Activated CD4-positive, alpha-beta memory T cell treated with anti-CD3 and anti-CD28 coated beads for 36 hours (primary cell): ENCODE measurements around the gene NVL. TPM values are rescaled to one million over a fixed set of nuclear protein-coding genes. Genes with fewer than 3 reads are reported as not detected.

Experiments
- CTCF ChIA-PET: fragments of 350-600 bp; sonication (Branson Sonifier 250); formaldehyde crosslinking; loops from one replicate; lab custom pipeline; 2021; ENCODE audit warnings: antibody characterized with exemption, inconsistent platforms; lab: Charles Lee
- POLR2A ChIA-PET: fragments of 350-600 bp; sonication (Branson Sonifier 250); formaldehyde crosslinking; loops from one replicate; lab custom pipeline; 2021; ENCODE audit warnings: antibody characterized with exemption; lab: Charles Lee
- DNase-seq: peaks from one replicate; pipeline ENCODE4 v3.0.0-alpha.2; 2020
- H3K27ac Mint-ChIP-seq: one replicate; pipeline ENCODE4 v1.8.0; 2021; ENCODE audit warnings: mixed read lengths
- H3K27me3 Mint-ChIP-seq: one replicate; pipeline ENCODE4 v1.8.0; 2021; ENCODE audit warnings: mixed read lengths
- H3K36me3 Mint-ChIP-seq: one replicate; pipeline ENCODE4 v1.8.0; 2021; ENCODE audit warnings: mixed read lengths
- H3K4me1 Mint-ChIP-seq: one replicate; pipeline ENCODE4 v1.8.0; 2021; ENCODE audit warnings: low read depth, mixed read lengths
- H3K4me3 Mint-ChIP-seq: one replicate; pipeline ENCODE4 v1.8.0; 2021; ENCODE audit warnings: mild to moderate bottlenecking, mixed read lengths
- H3K9me3 Mint-ChIP-seq: one replicate; pipeline ENCODE4 v1.8.0; 2021; ENCODE audit warnings: mixed read lengths
- intact Hi-C: fragments of 100-400 bp; cut with micrococcal nuclease; formaldehyde crosslinking; loops from one replicate; pipeline ENCODE4 v1.15.1; 2023
- total RNA-seq, 2 experiments: library from RNA; stranded (reverse); gene quantifications; one replicate each; pipeline ENCODE4 v1.2.3, GENCODE V29; 2021

Gene NVL
- total RNA-seq, 2 experiments from 2014 or later = 32.5 to 38.0 TPM

DNA sequence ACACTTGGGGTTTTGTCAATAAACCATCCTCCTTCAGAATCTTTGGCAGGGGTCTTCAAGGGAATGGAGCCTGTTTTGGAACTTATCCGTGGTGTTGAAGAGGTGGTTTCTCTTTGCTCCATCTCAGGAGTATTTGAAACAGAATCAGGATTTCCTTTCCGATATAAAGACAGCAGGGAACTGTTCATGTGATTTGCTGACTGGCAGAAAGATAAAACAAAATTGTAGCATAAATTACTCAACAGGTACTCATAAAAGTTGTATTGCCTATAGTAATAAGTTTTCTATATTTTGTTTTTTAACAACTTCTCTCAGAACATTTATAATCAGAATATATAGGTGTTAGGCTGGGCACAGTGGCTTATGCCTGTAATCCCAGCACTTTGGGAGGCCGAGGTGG, 21.9 kb downstream of the NVL start:
- intact Hi-C loops = no loop called here
- peaks cover 40% of the 10 kb centered on the region for H3K36me3 Mint-ChIP-seq
- ChIA-PET POLR2A (no interaction called here), CTCF (no interaction called here)
- H3K27me3 Mint-ChIP-seq = no peaks in the 10 kb centered on the region
- no peaks in the 10 kb centered on the region for H3K4me1 Mint-ChIP-seq
- DNase-seq = no peak
- H3K4me3 Mint-ChIP-seq = no peak overlapping the region
- H3K9me3 Mint-ChIP-seq = no peaks in the 10 kb centered on the region
- no peak overlapping the region for H3K27ac Mint-ChIP-seq

DNA sequence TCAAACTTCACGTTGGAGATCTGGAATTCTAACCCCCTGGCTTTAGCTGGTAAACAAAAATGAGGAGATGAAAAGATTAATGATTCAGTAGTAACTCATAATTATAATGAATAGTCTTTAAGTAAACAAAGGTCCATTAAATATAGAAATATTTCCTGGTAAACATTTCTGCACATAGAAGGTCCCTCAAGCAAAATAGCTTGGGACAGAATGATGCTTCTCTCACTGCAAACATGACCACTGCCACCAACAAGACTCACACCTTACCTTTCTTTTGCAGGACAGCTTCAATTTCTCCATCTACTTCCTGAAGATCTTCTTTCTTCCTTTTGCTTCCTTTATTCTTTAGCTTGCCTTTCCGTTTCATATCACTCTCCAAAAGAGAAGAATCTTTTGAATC, 25.2 kb downstream of the NVL start:
- POLR2A ChIA-PET = no interaction called here
- Mint-ChIP-seq H3K27me3 (no peaks in the 10 kb centered on the region), H3K4me3 (no peak overlapping the region), H3K9me3 (no peaks in the 10 kb centered on the region), H3K4me1 (no peaks in the 10 kb centered on the region), H3K27ac (no peak overlapping the region), H3K36me3 (peaks cover 49% of the 10 kb centered on the region)
- no peak for DNase-seq
- CTCF ChIA-PET = interaction anchor here (0.6 kb wide), 1 partner anchor 14 kb away, joined by 3 read pairs; no protein-coding TSS in a partner anchor
- intact Hi-C loops = no loop called here

DNA sequence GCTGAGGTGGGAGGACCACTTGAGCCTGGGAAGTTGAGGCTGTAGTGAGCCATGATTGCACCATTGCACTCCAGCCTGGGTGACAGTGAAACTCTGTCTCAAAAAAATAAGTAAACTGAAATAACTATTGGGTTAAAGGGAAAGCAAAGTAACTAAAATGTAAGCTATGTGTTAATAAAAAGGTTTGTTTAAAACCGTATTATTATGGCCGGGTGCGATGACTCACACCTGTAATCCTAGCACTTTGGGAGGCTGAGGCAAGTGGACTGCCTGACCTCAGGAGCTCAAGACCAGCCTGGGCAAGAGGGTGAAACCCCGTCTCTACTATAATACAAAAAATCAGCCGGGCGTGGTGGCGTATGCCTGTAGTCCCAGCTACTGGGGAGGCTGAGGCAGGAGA, 27.0 kb downstream of the NVL start:
- POLR2A ChIA-PET = no interaction called here
- H3K9me3 Mint-ChIP-seq = no peaks in the 10 kb centered on the region
- H3K36me3 Mint-ChIP-seq = peaks cover 55% of the 10 kb centered on the region
- H3K4me1 Mint-ChIP-seq = no peaks in the 10 kb centered on the region
- no peak for DNase-seq
- CTCF ChIA-PET = no interaction called here
- intact Hi-C loops = no loop called here
- H3K4me3 Mint-ChIP-seq = no peak overlapping the region
- H3K27me3 Mint-ChIP-seq = no peaks in the 10 kb centered on the region
- H3K27ac Mint-ChIP-seq = no peak overlapping the region

DNA sequence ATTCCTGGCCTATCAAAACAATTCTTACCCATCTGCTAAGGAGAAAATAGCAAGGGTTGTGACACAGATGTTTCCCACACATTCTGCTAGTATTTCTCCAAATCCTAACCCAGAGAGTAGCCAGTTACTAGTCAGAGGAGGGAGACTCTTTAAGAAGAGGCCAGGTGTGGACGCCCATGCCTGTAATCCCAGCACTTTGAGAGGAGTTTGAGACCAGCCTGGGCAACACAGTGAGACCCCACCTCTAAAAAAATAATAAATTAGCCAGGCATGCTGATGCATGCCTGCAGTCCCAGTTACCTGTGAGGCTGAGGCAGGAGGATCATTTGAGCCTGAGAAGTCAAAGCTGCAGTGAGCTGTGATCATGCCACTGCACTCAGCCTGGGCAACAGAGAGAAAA, 28.6 kb downstream of the NVL start:
- Mint-ChIP-seq H3K27me3 (no peaks in the 10 kb centered on the region), H3K27ac (no peak overlapping the region), H3K9me3 (no peaks in the 10 kb centered on the region), H3K36me3 (peaks cover 46% of the 10 kb centered on the region), H3K4me3 (no peak overlapping the region), H3K4me1 (no peaks in the 10 kb centered on the region)
- POLR2A ChIA-PET = no interaction called here
- intact Hi-C loops = no loop called here
- CTCF ChIA-PET = no interaction called here
- DNase-seq = no peak

DNA sequence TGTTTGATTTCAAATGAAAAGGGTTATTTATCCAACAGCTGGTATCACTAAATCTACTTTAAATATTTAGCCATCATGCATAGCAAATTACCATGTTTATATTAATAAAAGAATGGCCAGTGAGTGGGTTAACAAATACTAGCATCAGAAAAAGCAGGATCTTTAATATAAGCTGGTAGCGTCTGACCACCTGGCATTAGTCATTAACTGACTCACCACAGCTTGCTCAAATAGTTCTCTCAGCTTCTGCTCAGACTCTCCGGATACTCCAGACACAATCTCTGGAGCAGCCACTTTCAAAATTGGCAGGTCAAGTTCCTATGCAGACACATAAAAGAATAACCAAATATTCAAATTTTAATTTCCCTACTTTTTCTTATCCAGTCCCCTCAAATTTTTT, 29.6 kb downstream of the NVL start:
- peaks cover 39% of the 10 kb centered on the region for H3K36me3 Mint-ChIP-seq
- no peak for DNase-seq
- POLR2A ChIA-PET = no interaction called here
- CTCF ChIA-PET = no interaction called here
- no peaks in the 10 kb centered on the region for H3K9me3 Mint-ChIP-seq
- no peaks in the 10 kb centered on the region for H3K4me1 Mint-ChIP-seq
- no peaks in the 10 kb centered on the region for H3K27me3 Mint-ChIP-seq
- intact Hi-C loops = no loop called here
- H3K4me3 Mint-ChIP-seq = no peak overlapping the region
- H3K27ac Mint-ChIP-seq = no peak overlapping the region

DNA sequence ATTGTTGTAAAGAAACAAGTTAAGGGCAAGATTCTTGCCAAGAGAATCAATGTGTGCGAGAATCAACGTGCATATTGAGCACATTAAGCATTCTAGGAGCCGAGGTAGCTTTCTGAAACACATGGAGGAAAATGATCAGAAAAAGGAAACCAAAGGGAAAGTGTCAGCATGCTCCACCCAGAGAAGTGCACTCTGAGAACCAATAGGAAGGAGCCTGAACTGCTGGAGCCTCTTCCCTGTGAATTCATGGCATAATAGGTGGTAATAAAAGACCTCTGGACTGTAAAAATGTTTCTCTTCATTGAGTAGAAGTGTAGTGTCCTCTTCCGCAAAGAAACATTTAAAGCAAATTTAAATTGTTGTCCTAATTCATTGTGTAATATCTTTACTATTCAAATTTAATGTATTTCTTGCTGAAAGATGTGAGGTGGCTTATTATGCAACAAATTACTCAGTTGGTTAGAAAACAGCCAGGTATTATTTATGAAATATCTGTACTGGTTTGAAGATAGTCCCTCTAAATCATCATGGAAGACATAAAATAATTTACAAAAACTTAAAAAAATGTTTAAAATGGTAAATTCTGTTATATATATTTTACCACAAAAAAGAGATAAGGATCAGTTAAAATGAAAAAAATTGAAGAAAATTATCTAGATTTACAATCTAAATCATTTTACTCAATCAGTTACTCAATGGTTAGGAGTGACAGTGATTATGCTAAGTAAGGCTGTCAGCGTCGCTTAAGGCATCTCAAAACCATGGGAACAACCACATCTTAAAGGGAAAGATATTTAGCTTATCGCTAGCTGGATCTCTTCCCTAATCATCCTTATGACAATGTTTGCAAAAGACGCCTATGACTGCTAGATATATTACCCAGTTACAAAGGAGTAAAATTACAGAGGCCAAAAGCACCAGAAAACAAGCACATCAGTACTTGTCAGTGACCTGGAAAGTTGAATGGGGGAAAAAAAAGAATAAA, 31.3 kb downstream of the NVL start:
- CTCF ChIA-PET = no interaction called here
- no peak for DNase-seq

DNA sequence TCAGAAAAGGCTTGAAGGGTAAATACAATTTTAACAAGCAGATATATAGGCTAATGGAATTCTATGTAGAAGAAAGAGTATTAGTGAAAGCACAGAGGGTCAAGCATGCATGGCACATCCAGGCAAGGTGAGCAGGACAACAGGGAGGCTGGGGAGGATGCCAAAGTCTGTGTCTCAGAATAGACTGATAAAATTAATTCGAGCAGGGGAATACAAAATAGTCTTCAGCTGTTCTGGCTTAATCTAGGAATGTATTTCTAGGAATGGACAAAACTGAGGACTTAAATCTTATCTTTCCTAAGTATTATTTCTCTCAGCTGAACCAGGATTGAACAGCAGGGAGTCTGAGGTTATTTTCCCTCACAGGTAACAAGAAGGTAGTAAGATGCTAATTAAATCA, 35.2 kb downstream of the NVL start:
- H3K4me1 Mint-ChIP-seq = no peaks in the 10 kb centered on the region
- peaks cover 28% of the 10 kb centered on the region for H3K36me3 Mint-ChIP-seq
- ChIA-PET POLR2A (no interaction called here), CTCF (no interaction called here)
- H3K4me3 Mint-ChIP-seq = no peak overlapping the region
- no peak for DNase-seq
- no peaks in the 10 kb centered on the region for H3K27me3 Mint-ChIP-seq
- no peak overlapping the region for H3K27ac Mint-ChIP-seq
- H3K9me3 Mint-ChIP-seq = no peaks in the 10 kb centered on the region
- intact Hi-C loops = no loop called here

More for the DNA sequence above, 31.3 kb downstream of the NVL start:
- intact Hi-C loops = no loop called here
- no peaks in the 10 kb centered on the region for H3K4me1 Mint-ChIP-seq
- POLR2A ChIA-PET = no interaction called here
- H3K9me3 Mint-ChIP-seq = no peaks in the 10 kb centered on the region
- no peaks in the 10 kb centered on the region for H3K27me3 Mint-ChIP-seq
- no peak overlapping the region for H3K4me3 Mint-ChIP-seq
- H3K36me3 Mint-ChIP-seq = peaks cover 41% of the 10 kb centered on the region
- H3K27ac Mint-ChIP-seq = no peak overlapping the region

DNA sequence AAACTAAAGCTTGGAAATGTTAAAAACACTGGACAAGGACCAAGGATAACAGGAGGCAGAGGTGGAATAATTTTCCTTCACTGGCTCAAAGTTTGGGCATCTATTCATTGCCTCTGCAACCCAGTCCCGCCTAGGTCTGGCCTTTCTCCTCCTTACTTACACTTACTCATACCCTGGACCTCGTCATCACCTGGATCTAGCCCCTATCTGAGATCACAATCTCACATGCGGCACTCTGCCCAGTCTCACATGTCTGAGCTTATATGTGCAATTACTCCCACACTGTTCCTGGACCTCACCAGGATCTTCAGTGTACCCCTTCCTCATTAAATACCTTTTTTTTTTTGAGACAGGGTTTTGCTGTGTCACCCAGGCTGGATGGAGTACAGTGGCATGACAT, 37.6 kb downstream of the NVL start:
- no peak for DNase-seq
- Mint-ChIP-seq H3K36me3 (peaks cover 21% of the 10 kb centered on the region), H3K27me3 (no peaks in the 10 kb centered on the region), H3K9me3 (no peaks in the 10 kb centered on the region), H3K4me1 (no peaks in the 10 kb centered on the region), H3K27ac (no peak overlapping the region), H3K4me3 (no peak overlapping the region)
- CTCF ChIA-PET = no interaction called here
- intact Hi-C loops = no loop called here
- POLR2A ChIA-PET = no interaction called here

DNA sequence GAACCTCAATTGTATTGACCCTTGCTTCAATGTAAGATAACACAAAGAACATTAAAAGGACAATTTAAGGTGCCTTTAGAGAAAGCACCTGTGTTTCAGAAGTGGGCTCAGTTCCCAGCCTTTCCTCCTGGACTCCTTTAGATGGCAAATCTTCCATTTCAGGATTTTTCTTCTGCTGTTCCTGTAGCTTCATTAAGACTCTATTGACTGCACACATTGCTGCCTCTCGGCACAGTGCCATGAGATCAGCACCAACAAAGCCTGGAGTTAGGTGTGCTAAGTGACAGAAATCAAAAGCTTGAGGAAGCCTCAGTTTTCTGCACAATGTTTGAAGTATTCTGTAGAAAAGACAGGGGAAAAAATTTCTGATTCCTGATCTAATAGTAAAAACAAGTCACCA, 40.6 kb downstream of the NVL start:
- ChIA-PET POLR2A (no interaction called here), CTCF (no interaction called here)
- Mint-ChIP-seq H3K36me3 (peaks cover 22% of the 10 kb centered on the region), H3K4me3 (no peak overlapping the region), H3K27me3 (no peaks in the 10 kb centered on the region), H3K4me1 (no peaks in the 10 kb centered on the region), H3K9me3 (no peaks in the 10 kb centered on the region), H3K27ac (no peak overlapping the region)
- DNase-seq = no peak
- intact Hi-C loops = no loop called here

DNA sequence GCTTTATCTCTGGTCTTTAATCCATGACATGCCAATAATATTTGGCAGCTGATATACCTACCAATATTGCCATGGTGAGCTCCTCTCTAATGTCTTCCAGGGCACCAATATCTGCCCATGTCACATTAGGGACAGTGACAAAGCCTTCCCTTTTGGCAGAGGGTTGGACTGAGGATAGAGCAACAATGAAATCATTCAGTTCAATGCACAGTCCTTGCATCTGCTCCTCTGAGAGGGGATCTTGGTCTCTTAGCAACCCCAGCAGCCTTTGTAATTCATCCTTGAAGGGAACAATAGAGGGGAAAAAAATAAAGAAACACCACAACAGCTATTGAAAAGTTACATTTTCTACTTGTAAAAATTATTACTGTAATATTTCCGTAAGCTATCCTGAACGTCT, 42.3 kb downstream of the NVL start:
- intact Hi-C loops = no loop called here
- no peak overlapping the region for H3K4me3 Mint-ChIP-seq
- no peak for DNase-seq
- H3K9me3 Mint-ChIP-seq = no peaks in the 10 kb centered on the region
- ChIA-PET POLR2A (no interaction called here), CTCF (interaction anchor here (1.4 kb wide), 1 partner anchor 172 kb away, joined by 7 read pairs; no protein-coding TSS in a partner anchor)
- no peaks in the 10 kb centered on the region for H3K27me3 Mint-ChIP-seq
- H3K27ac Mint-ChIP-seq = no peak overlapping the region
- peaks cover 16% of the 10 kb centered on the region for H3K36me3 Mint-ChIP-seq
- H3K4me1 Mint-ChIP-seq = no peaks in the 10 kb centered on the region

DNA sequence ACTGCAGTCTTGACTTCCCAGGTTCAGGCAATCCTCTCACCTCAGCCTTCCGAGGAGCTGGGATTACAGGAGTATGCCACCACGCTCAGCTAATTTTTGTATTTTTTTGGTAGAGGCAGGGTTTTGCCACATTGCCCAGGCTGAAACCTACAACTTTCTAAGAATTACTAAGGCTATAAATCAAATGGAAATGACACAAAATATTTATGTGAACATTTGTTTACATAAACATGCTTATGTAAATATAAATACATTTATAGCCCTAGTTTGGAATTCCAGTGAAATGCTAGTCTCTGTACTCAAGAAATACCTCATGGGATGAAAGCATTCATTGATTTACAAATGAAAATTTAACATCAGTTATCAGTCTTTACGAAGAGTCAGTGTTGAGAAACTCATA, 47.8 kb downstream of the NVL start:
- no peak for DNase-seq
- ChIA-PET POLR2A (no interaction called here), CTCF (no interaction called here)
- Mint-ChIP-seq H3K36me3 (peaks cover 17% of the 10 kb centered on the region), H3K27me3 (no peaks in the 10 kb centered on the region), H3K9me3 (no peaks in the 10 kb centered on the region), H3K27ac (no peak overlapping the region), H3K4me1 (no peaks in the 10 kb centered on the region), H3K4me3 (no peak overlapping the region)
- intact Hi-C loops = no loop called here

DNA sequence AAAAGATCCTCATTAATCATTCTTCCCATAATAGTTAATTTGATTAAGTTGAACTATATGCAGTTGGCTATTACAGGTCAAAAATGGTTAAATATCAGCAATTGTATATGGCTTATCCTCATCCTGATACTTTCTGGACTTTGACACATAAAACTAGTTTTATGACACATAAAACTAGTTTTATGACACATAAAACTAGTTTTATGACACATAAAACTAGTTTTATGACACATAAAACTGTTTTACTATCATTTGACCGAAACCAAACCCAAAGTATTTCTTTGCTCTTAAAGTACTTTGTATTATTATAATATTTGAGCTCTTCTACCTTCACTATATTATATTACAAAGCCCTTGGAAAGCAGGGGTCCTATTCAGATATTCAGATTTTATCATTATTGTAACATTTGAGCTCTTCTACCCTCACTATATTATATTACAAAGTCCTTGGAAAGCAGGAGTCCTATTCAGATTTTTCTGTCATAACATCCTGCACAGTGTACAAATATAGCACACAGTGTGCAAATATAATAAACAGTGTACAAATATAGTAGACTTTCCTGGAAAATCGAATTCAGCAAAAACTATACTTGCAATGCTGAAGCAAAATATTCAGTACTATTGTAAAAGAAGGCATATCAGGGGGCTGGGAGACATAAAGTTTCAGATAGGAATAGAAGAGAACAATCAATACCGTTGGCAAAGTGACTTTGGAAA, 53.0 kb downstream of the NVL start:
- H3K27me3 Mint-ChIP-seq = no peaks in the 10 kb centered on the region
- no peaks in the 10 kb centered on the region for H3K9me3 Mint-ChIP-seq
- DNase-seq = no peak
- H3K4me3 Mint-ChIP-seq = no peak overlapping the region
- no peak overlapping the region for H3K27ac Mint-ChIP-seq
- ChIA-PET CTCF (no interaction called here), POLR2A (interaction anchor here (0.6 kb wide), 1 partner anchor 13 kb away, joined by 3 read pairs; no protein-coding TSS in a partner anchor)
- peaks cover 13% of the 10 kb centered on the region for H3K36me3 Mint-ChIP-seq
- intact Hi-C loops = no loop called here
- H3K4me1 Mint-ChIP-seq = peaks cover 3% of the 10 kb centered on the region
